OCI-LY1 (cell line): Measurements from ENCODE around the gene PLXDC1.
"Not testable (repeated sequence)": the region's sequence is repeated elsewhere in the genome, so short reads cannot be mapped to it uniquely, and the experiment has no call there.

Experiments used
- H2AFZ ChIP-seq: fragments of 200-600 bp; sonication (generic), shearing (Covaris generic); 2 replicates; pipeline ENCODE4 v1.6.0; 2014; ENCODE audit warnings: antibody characterized with exemption, mild to moderate bottlenecking, low read length
- H3F3A ChIP-seq: fragments of 200-600 bp; sonication (generic), shearing (Covaris generic); 2 replicates; pipeline ENCODE4 v1.6.0; 2014; ENCODE audit warnings: mild to moderate bottlenecking, antibody characterized with exemption, low read length, moderate library complexity; ENCODE audit not compliant: insufficient read depth
- H3K27ac ChIP-seq: fragments of 200-600 bp; sonication (generic); 2 replicates; pipeline ENCODE4 v1.5.1; 2014; ENCODE audit warnings: low read length, mixed run types, mild to moderate bottlenecking, low read depth; ENCODE audit not compliant: poor library complexity, severe bottlenecking
- H3K27me3 ChIP-seq: fragments of 200-600 bp; sonication (generic); 2 replicates; pipeline ENCODE4 v1.6.0; 2014; ENCODE audit warnings: antibody characterized with exemption, mild to moderate bottlenecking, low read length, moderate library complexity; ENCODE audit not compliant: insufficient read depth
- H3K36me3 ChIP-seq: fragments of 200-600 bp; sonication (generic); 2 replicates; pipeline ENCODE4 v1.6.1; 2014; ENCODE audit warnings: mild to moderate bottlenecking, antibody characterized with exemption, low read length, moderate library complexity, mixed read lengths; ENCODE audit not compliant: insufficient read depth
- H3K4me1 ChIP-seq: fragments of 200-600 bp; sonication (generic); 2 replicates; pipeline ENCODE4 v1.5.1; 2014; ENCODE audit warnings: mild to moderate bottlenecking, low read length, moderate library complexity; ENCODE audit not compliant: insufficient read depth, severe bottlenecking
- H3K4me2 ChIP-seq: fragments of 200-600 bp; sonication (generic), shearing (Covaris generic); 2 replicates; pipeline ENCODE4 v1.6.1; 2014; ENCODE audit warnings: low read length
- H3K4me3 ChIP-seq: fragments of 200-600 bp; sonication (generic); 2 replicates; pipeline ENCODE4 v1.5.1; 2014; ENCODE audit warnings: low read length, low read depth, mild to moderate bottlenecking, mixed read lengths; ENCODE audit not compliant: poor library complexity, severe bottlenecking
- H3K79me2 ChIP-seq: fragments of 200-600 bp; shearing (Covaris generic); 2 replicates; pipeline ENCODE4 v1.6.1; 2016; ENCODE audit warnings: mixed run types, low read length, mixed read lengths; ENCODE audit not compliant: insufficient read depth
- H3K9ac ChIP-seq: fragments of 200-600 bp; sonication (generic), shearing (Covaris generic); 2 replicates; pipeline ENCODE4 v1.6.1; 2014; ENCODE audit warnings: mild to moderate bottlenecking, low read length, mixed read lengths
- H3K9me2 ChIP-seq: fragments of 200-600 bp; sonication (generic), shearing (Covaris generic); 2 replicates; pipeline ENCODE4 v1.6.1; 2014; ENCODE audit warnings: low read depth, mild to moderate bottlenecking, low read length, mixed read lengths
- H3K9me3 ChIP-seq: fragments of 200-600 bp; shearing (Covaris generic); 2 replicates; pipeline ENCODE4 v1.6.1; 2014; ENCODE audit warnings: low read length, mixed read lengths
- H4K20me1 ChIP-seq: fragments of 200-600 bp; sonication (generic), shearing (Covaris generic); 2 replicates; pipeline ENCODE4 v1.6.0; 2016; ENCODE audit warnings: mild to moderate bottlenecking, low read length; ENCODE audit not compliant: insufficient read depth
- CTCF ChIP-seq: fragments of 200-600 bp; sonication (generic), shearing (Covaris generic); IDR thresholded peaks from 2 replicates; pipeline ENCODE4 v1.5.1; 2017; ENCODE audit warnings: mild to moderate bottlenecking, antibody characterized with exemption, low read length, moderate library complexity, mixed read lengths
- EZH2 ChIP-seq: fragments of 200-600 bp; sonication (generic), shearing (Covaris generic); IDR thresholded peaks from 2 replicates; pipeline ENCODE4 v1.8.0; 2017; ENCODE audit warnings: borderline replicate concordance, mixed run types, mild to moderate bottlenecking, antibody characterized with exemption, low read length, moderate library complexity, mixed read lengths

PLXDC1 gene

GRCh38 chr17:39054111-39054645 lies 97.3 kb downstream of the PLXDC1 start:
- Histone ChIP-seq H3K27ac (no peak overlapping the region), H3K9me3 (no peaks in the 10 kb centered on the region), H3K36me3 (no peaks in the 10 kb centered on the region; the same call in 1 of the 2 replicates), H3K4me3 (no peak overlapping the region), H3K9me2 (no peaks in the 10 kb centered on the region), H3K4me1 (peaks cover 13% of the 10 kb centered on the region), H3K4me2 (no peak overlapping the region), H3K27me3 (peaks cover 18% of the 10 kb centered on the region; the same call in 1 of the 2 replicates), H3K9ac (no peak overlapping the region), H2AFZ (no peak overlapping the region), H3K79me2 (no peaks in the 10 kb centered on the region), H4K20me1 (no peaks in the 10 kb centered on the region), H3F3A (no peaks in the 10 kb centered on the region)
- TF ChIP-seq CTCF (no peak), EZH2 (no peak)

- not testable (repeated sequence) for H3K9me3 ChIP-seq, H3K9me2 ChIP-seq, H3K4me1 ChIP-seq, H3K36me3 ChIP-seq, H3K27ac ChIP-seq, H3K9ac ChIP-seq, H2AFZ ChIP-seq, H4K20me1 ChIP-seq, H3K4me3 ChIP-seq, H3K4me2 ChIP-seq, H3K79me2 ChIP-seq, H3F3A ChIP-seq
- H3K27me3 ChIP-seq, result peaks cover 11% of the 10 kb centered on the region; the same call in 1 of the 2 replicates
These were observed 99.0 kb downstream of the PLXDC1 start for GRCh38 chr17:39052423-39052822.

- Histone ChIP-seq H2AFZ (no peak overlapping the region), H3K9ac (no peak overlapping the region), H3K9me2 (no peaks in the 10 kb centered on the region), H3K9me3 (peaks cover 9% of the 10 kb centered on the region), H3K4me1 (no peaks in the 10 kb centered on the region), H3F3A (no peaks in the 10 kb centered on the region), H3K4me3 (no peak overlapping the region), H3K27ac (no peak overlapping the region), H4K20me1 (no peaks in the 10 kb centered on the region), H3K27me3 (peaks cover 11% of the 10 kb centered on the region; the same call in 1 of the 2 replicates), H3K4me2 (no peak overlapping the region), H3K36me3 (no peaks in the 10 kb centered on the region; the same call in 1 of the 2 replicates), H3K79me2 (no peaks in the 10 kb centered on the region)
- no peak for TF ChIP-seq EZH2
These were observed 100.3 kb downstream of the PLXDC1 start for GRCh38 chr17:39051001-39051585.

GRCh38 chr17:39045948-39046679 lies 105.3 kb downstream of the PLXDC1 start:
- H3K27ac ChIP-seq, result no peak overlapping the region
- H3K4me1 ChIP-seq, result no peaks in the 10 kb centered on the region
- H3K27me3 ChIP-seq, result peaks cover 3% of the 10 kb centered on the region; the same call in 1 of the 2 replicates
- no peak overlapping the region for H2AFZ ChIP-seq
- no peak overlapping the region for H3K4me3 ChIP-seq
- no peaks in the 10 kb centered on the region for H3K79me2 ChIP-seq
- H3K4me2 ChIP-seq, result no peak overlapping the region
- H3K9me2 ChIP-seq, result no peaks in the 10 kb centered on the region
- no peak overlapping the region for H3K9ac ChIP-seq
- H3K36me3 ChIP-seq, result no peaks in the 10 kb centered on the region
- H4K20me1 ChIP-seq, result no peaks in the 10 kb centered on the region
- TF ChIP-seq EZH2, result no peak
- 0 out of 2 replicates have a peak, but pooled peaks have one; percentile 26 for TF ChIP-seq CTCF
- no peaks in the 10 kb centered on the region for H3F3A ChIP-seq
- H3K9me3 ChIP-seq, result peaks cover 9% of the 10 kb centered on the region
